Kidney epithelial cell (primary cell): ENCODE measurements around the gene ADAMTS4. TPM values are rescaled to one million over a fixed set of nuclear protein-coding genes. Genes with fewer than 3 reads are reported as not detected.

Experiments used
- DNase-seq: peaks from one replicate; pipeline ENCODE4 v3.0.0-alpha.2; 2010; ENCODE audit warnings: low read depth
- H3K27me3 ChIP-seq: 2 replicates; pipeline ENCODE4 v1.6.0; 2011; ENCODE audit warnings: low read length; ENCODE audit not compliant: control insufficient read depth, insufficient read depth
- H3K36me3 ChIP-seq: 2 replicates; pipeline ENCODE4 v1.5.1; 2011; ENCODE audit warnings: low read length; ENCODE audit not compliant: control insufficient read depth, insufficient read depth
- H3K4me3 ChIP-seq: 2 replicates; pipeline ENCODE4 v1.5.1; 2011; ENCODE audit warnings: low read depth, mild to moderate bottlenecking, control low read depth, low read length
- total RNA-seq: library from RNA; depleted of rRNA; stranded (reverse); fragments of >200 nt; gene quantifications from 2 replicates; pipeline ENCODE4 v1.2.3, GENCODE V29; 2015
- TF ChIP-seq, protein P1 (sequence below): IDR thresholded peaks from 2 replicates; pipeline ENCODE4 v1.5.1; 2011; ENCODE audit warnings: mild to moderate bottlenecking, moderate library complexity, low read length, control low read depth, inconsistent platforms; ENCODE audit not compliant: insufficient read depth, poor library complexity, severe bottlenecking

The ADAMTS4 gene
- total RNA-seq, 1 donor from 2014 or later: 0.33 TPM

- no peaks in the 10 kb centered on the region for H3K36me3 ChIP-seq
- no peak for DNase-seq
- TF ChIP-seq, protein P1, sequence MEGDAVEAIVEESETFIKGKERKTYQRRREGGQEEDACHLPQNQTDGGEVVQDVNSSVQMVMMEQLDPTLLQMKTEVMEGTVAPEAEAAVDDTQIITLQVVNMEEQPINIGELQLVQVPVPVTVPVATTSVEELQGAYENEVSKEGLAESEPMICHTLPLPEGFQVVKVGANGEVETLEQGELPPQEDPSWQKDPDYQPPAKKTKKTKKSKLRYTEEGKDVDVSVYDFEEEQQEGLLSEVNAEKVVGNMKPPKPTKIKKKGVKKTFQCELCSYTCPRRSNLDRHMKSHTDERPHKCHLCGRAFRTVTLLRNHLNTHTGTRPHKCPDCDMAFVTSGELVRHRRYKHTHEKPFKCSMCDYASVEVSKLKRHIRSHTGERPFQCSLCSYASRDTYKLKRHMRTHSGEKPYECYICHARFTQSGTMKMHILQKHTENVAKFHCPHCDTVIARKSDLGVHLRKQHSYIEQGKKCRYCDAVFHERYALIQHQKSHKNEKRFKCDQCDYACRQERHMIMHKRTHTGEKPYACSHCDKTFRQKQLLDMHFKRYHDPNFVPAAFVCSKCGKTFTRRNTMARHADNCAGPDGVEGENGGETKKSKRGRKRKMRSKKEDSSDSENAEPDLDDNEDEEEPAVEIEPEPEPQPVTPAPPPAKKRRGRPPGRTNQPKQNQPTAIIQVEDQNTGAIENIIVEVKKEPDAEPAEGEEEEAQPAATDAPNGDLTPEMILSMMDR: no peak
- H3K4me3 ChIP-seq: no peak overlapping the region
- H3K27me3 ChIP-seq: peaks cover 5% of the 10 kb centered on the region
Measured at GRCh38 chr1:161195171-161195570, 3.7 kb downstream of the ADAMTS4 start.

DNA sequence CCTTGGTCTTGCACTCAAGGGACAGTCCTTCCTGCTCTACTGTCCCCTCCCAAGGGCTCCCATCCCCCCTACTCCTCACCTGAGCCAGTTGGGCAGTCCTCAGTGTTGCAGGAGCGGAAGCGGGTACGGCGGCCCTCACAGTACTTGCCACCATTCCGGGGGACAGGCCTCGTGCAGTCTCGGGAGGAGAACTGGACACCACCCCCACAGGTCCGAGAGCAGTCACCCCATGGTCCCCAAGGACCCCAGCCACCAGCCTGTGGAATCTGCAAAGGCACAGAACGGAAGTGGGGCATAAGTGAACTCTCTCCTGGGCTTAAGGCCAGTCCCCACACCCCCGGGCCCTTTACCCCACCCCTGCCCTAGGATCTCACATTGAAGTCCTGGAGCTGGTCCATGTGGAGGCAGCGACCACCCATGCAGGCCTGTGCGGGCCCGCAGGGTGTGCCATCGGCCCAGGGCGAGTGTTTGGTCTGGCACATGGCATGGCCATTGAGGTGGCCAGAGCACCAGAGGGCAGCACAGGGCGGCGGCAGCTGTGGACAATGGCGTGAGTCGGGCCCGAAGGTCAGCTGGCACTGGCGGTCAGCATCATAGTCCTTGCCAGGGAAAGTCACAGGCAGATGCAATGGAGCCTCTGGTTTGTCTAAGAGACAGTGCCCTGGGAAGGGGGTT is 5.2 kb downstream of the ADAMTS4 start:
- TF ChIP-seq, protein P1: no peak
- Histone ChIP-seq H3K36me3 (no peaks in the 10 kb centered on the region), H3K4me3 (no peak overlapping the region), H3K27me3 (peaks cover 5% of the 10 kb centered on the region)
- DNase-seq: no peak

- no peak for DNase-seq
- H3K4me3 ChIP-seq: no peak overlapping the region
- TF ChIP-seq, protein P1: peak; percentile 93
- peaks cover 2% of the 10 kb centered on the region for H3K27me3 ChIP-seq
- no peaks in the 10 kb centered on the region for H3K36me3 ChIP-seq
Measured at GRCh38 chr1:161192476-161193465, 6.1 kb downstream of the ADAMTS4 start.

GRCh38 chr1:161191971-161192370 is 6.9 kb downstream of the ADAMTS4 start:
- TF ChIP-seq, protein P1: no peak
- no peak overlapping the region for H3K4me3 ChIP-seq
- no peak for DNase-seq
- peaks cover 2% of the 10 kb centered on the region for H3K27me3 ChIP-seq
- no peaks in the 10 kb centered on the region for H3K36me3 ChIP-seq

DNA sequence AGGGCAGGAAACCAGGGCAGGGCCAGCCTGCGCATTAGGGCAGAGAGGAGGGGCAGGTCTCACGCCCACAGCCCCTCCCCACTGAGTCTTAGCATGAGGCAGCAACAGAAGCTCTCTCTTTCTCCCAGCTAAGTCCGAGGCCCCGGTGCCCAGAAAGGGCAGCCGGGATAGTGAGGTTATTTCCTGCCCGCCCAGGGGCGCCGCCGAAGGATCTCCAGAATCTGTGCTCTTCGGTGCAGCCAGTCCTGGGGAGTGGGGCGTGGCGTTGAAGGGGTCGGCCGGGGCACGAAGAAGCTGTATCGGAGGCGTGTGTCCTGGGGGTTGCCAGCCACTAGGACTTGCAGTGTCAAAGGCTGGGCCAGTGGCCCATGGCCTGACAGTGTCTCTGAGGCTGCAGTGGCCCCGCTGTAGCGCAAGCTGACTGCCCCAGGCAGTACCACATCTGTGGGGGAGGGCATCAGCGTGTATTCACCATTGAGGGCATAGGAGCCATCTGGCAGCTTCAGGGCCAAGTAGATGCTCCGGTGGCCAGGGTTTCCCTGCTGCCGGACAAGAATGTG is 7.8 kb downstream of the ADAMTS4 start:
- TF ChIP-seq, protein P1: no peak
- no peak for DNase-seq
- Histone ChIP-seq H3K27me3 (peaks cover 2% of the 10 kb centered on the region), H3K4me3 (no peak overlapping the region), H3K36me3 (no peaks in the 10 kb centered on the region)
